Stomach (tissue), 9 donors: ENCODE results near the gene ETV7. TPM values are rescaled to one million over a fixed set of nuclear protein-coding genes. Genes with fewer than 3 reads are reported as not detected.

Experiments used
- DNase-seq, 2 donors: peaks; one replicate each; pipeline versions ENCODE4 v3.0.0 to v3.0.0-alpha.2; 2013 to 2019
- H3K27ac ChIP-seq, 5 donors: fragments of 200-600 bp in 4 of 5; sonication (generic) in 4 of 5; one replicate each; pipeline ENCODE4 v1.5.1; 2013 to 2019; ENCODE audit warnings: mild to moderate bottlenecking in 1 of 5, moderate library complexity in 1 of 5
- H3K27me3 ChIP-seq, 3 donors: fragments of 200-600 bp; sonication (generic); one replicate each; pipeline ENCODE4 v1.5.1; 2017 to 2019; ENCODE audit warnings: mixed run types in 1 of 3
- H3K36me3 ChIP-seq, 4 donors: fragments of 200-600 bp; sonication (generic); 1 replicate in 3 of 4; 2 replicates in 1 of 4; pipeline ENCODE4 v1.5.1; 2016 to 2019
- H3K4me1 ChIP-seq, 4 donors: fragments of 200-600 bp; sonication (generic); one replicate each; pipeline ENCODE4 v1.5.1; 2016 to 2019
- H3K4me3 ChIP-seq, 4 donors: fragments of 200-600 bp; sonication (generic) in 3 of 4; one replicate each; pipeline ENCODE4 v1.5.1; 2016 to 2019; ENCODE audit warnings: mild to moderate bottlenecking in 1 of 4
- H3K9me3 ChIP-seq, 4 donors: fragments of 200-600 bp; sonication (generic); one replicate each; pipeline ENCODE4 v1.5.1; 2016 to 2019
- CTCF ChIP-seq, 7 experiments: fragments of 450-650 bp in 4 of 7; fragments of 200-600 bp in 3 of 7; sonication (generic) in 3 of 7; IDR thresholded peaks; one replicate each; pipeline ENCODE4 v1.5.1; 2016 to 2019; ENCODE audit warnings: antibody characterized with exemption in 7 of 7, control low read depth in 2 of 7, mild to moderate bottlenecking in 1 of 7
- EP300 ChIP-seq: sonication (generic); formaldehyde crosslinking; IDR thresholded peaks from one replicate; pipeline ENCODE4 v1.6.1; 2017; ENCODE audit warnings: antibody characterized with exemption
- POLR2A ChIP-seq, 4 donors: fragments of 450-650 bp; IDR thresholded peaks; one replicate each; pipeline ENCODE4 v1.6.1; 2016; ENCODE audit warnings: antibody characterized with exemption in 4 of 4, control low read depth in 2 of 4, mild to moderate bottlenecking in 1 of 4, moderate library complexity in 1 of 4
- POLR2AphosphoS5 ChIP-seq, 3 donors: sonication (generic); formaldehyde crosslinking; IDR thresholded peaks; one replicate each; pipeline ENCODE4 v1.6.1; 2016; ENCODE audit warnings: antibody characterized with exemption in 3 of 3
- WGBS, 5 donors: extraction: QIAGEN DNeasy Blood & Tissue Kit in 3 of 5; methylation state at CpG; one replicate each; pipeline versions ENCODE4 v1.1.5 to v1.1.7; 2013 to 2018; 5-methylcytosine and 5-hydroxymethylcytosine counted together
- intact Hi-C: fragments of 100-400 bp; cut with DNase I; formaldehyde crosslinking; loops from one replicate; pipeline ENCODE4 v1.15.1; 2023; ENCODE audit warnings: low total_unique reads
- polyA plus RNA-seq, 3 donors: library from polyadenylated mRNA; stranded (reverse); fragments of 200-250 nt; gene quantifications; one replicate each; pipeline ENCODE4 v1.2.3, GENCODE V29; 2013
- total RNA-seq, 5 donors: library from RNA; depleted of rRNA; stranded (reverse); fragments of >200 nt; gene quantifications; one replicate each; pipeline versions ENCODE4 v1.1.0 to v1.2.3, GENCODE V29; 2014 to 2016
- donor health status: healthy with polysubstance abuse.
- donor health status: Bipolar disorder and iron deficiency.
- donor health status: healthy.

ETV7 gene
- total and polyA plus RNA-seq, 8 donors = 0.37 to 20.4 (median 4.8) TPM; not detected in 1

- intact Hi-C loops = no loop called here
- Histone ChIP-seq H3K9me3 (no peaks in the 10 kb centered on the region), H3K27ac (no peak overlapping the region), H3K4me3 (no peak overlapping the region), H3K36me3 (peaks cover 0 to 35% (median 6%) of the 10 kb centered on the region in 4 donors), H3K27me3 (no peaks in the 10 kb centered on the region), H3K4me1 (no peaks in the 10 kb centered on the region)
- 94 to 97% (median 95%) methylated on average over 6 of the region's 6 CpGs for WGBS, 5 donors
- TF ChIP-seq EP300 = no peak
- no peak for TF ChIP-seq POLR2AphosphoS5 (IDR thresholded peaks at IDR 0.05)
- no peak for TF ChIP-seq CTCF (IDR thresholded peaks at IDR 0.05)
- no peak for TF ChIP-seq POLR2A (IDR thresholded peaks at IDR 0.05)
- DNase-seq = no peak
Observed at GRCh38 chr6:36372088-36372487, 15.4 kb downstream of the ETV7 start.

- Histone ChIP-seq H3K4me1 (no peaks in the 10 kb centered on the region), H3K27ac (no peak overlapping the region), H3K36me3 (peaks cover 0 to 37% (median 8%) of the 10 kb centered on the region in 4 donors), H3K4me3 (no peak overlapping the region), H3K27me3 (no peaks in the 10 kb centered on the region), H3K9me3 (no peaks in the 10 kb centered on the region)
- TF ChIP-seq CTCF (IDR thresholded peaks at IDR 0.05) (no peak), POLR2A (IDR thresholded peaks at IDR 0.05) (no peak), POLR2AphosphoS5 (IDR thresholded peaks at IDR 0.05) (no peak), EP300 (no peak)
- intact Hi-C loops = no loop called here
- 92 to 96% (median 95%) methylated on average over 4 to 9 of the region's 9 CpGs for WGBS, 5 donors
- no peak for DNase-seq
Observed at GRCh38 chr6:36371211-36371610, 16.3 kb downstream of the ETV7 start.

GRCh38 chr6:36370638-36371037 is 16.8 kb downstream of the ETV7 start:
- H3K27ac ChIP-seq = no peak overlapping the region
- H3K4me3 ChIP-seq = no peak overlapping the region
- H3K36me3 ChIP-seq = peaks cover 0 to 33% (median 8%) of the 10 kb centered on the region in 4 donors
- no peak for DNase-seq
- WGBS, 5 donors = 91 to 95% (median 94%) methylated on average over 2 of the region's 2 CpGs
- TF ChIP-seq POLR2A (IDR thresholded peaks at IDR 0.05) = no peak
- TF ChIP-seq EP300 = no peak
- TF ChIP-seq POLR2AphosphoS5 (IDR thresholded peaks at IDR 0.05) = no peak
- no peak for TF ChIP-seq CTCF (IDR thresholded peaks at IDR 0.05)
- no peaks in the 10 kb centered on the region for H3K4me1 ChIP-seq
- intact Hi-C loops = no loop called here
- H3K27me3 ChIP-seq = no peaks in the 10 kb centered on the region
- H3K9me3 ChIP-seq = no peaks in the 10 kb centered on the region

GRCh38 chr6:36368921-36369865 is 18.3 kb downstream of the ETV7 start:
- DNase-seq = no peak
- intact Hi-C loops = no loop called here
- H3K27ac ChIP-seq = no peak overlapping the region

More at GRCh38 chr6:36368921-36369865, 18.3 kb downstream of the ETV7 start:
- Histone ChIP-seq H3K9me3 (no peaks in the 10 kb centered on the region), H3K4me1 (peaks cover 0 to 13% (median 0%) of the 10 kb centered on the region in 4 donors), H3K4me3 (no peak overlapping the region), H3K27me3 (no peaks in the 10 kb centered on the region), H3K36me3 (peaks cover 0 to 31% (median 8%) of the 10 kb centered on the region in 4 donors)
- WGBS, 5 donors = 81 to 89% (median 88%) methylated on average over 14 of the region's 14 CpGs
- TF ChIP-seq EP300 = no peak
- TF ChIP-seq POLR2AphosphoS5 (IDR thresholded peaks at IDR 0.05) = no peak
- no peak for TF ChIP-seq CTCF (IDR thresholded peaks at IDR 0.05)
- no peak for TF ChIP-seq POLR2A (IDR thresholded peaks at IDR 0.05)
